HEK293 (cell line): ENCODE results near the gene PI4KB.
A peak's percentile ranks its signal among the peaks of the same experiment; 100 is the strongest.

ENCODE experiments used
- CTCF ChIA-PET: fragments of 350-600 bp; formaldehyde crosslinking; extraction: SDS; loops from one replicate; lab custom pipeline; 2021; ENCODE audit warnings: antibody characterized with exemption; lab: Yijun Ruan, JAX
- POLR2A ChIA-PET: fragments of 300-600 bp; formaldehyde crosslinking; extraction: SDS; loops from one replicate; lab custom pipeline; 2020; ENCODE audit warnings: antibody characterized with exemption, inconsistent platforms; lab: Yijun Ruan, JAX
- H3K27ac ChIP-seq: fragments of 200-500 bp; sonication (Bioruptor generic); 2 replicates; pipeline ENCODE4 v1.5.1; 2014; ENCODE audit warnings: low read depth, low read length, control low read depth, inconsistent platforms; ENCODE audit errors: extremely low read depth
- H3K36me3 ChIP-seq, 2 experiments: fragments of 200-500 bp in 1 of 2; sonication (Bioruptor generic) in 1 of 2; 1 replicate in 1 of 2; 2 replicates in 1 of 2; pipeline ENCODE4 v1.5.1; 2014 to 2017; ENCODE audit warnings: inconsistent platforms in 2 of 2, low read length in 2 of 2; ENCODE audit not compliant: control insufficient read depth in 2 of 2, insufficient read depth in 1 of 2
- H3K4me1 ChIP-seq: fragments of 200-500 bp; sonication (Bioruptor generic); 2 replicates; pipeline ENCODE4 v1.5.1; 2014; ENCODE audit warnings: mild to moderate bottlenecking, low read length, inconsistent platforms; ENCODE audit not compliant: control insufficient read depth, insufficient read depth
- H3K4me3 ChIP-seq: 2 replicates; pipeline ENCODE4 v1.5.1; 2011; ENCODE audit warnings: low read depth, mild to moderate bottlenecking, control low read depth, low read length, moderate library complexity
- H3K9me3 ChIP-seq: fragments of 200-500 bp; sonication (Bioruptor generic); 2 replicates; pipeline ENCODE4 v1.5.1; 2014; ENCODE audit warnings: low read depth, low read length, inconsistent platforms; ENCODE audit not compliant: control insufficient read depth, insufficient read depth
- ATF2 ChIP-seq: fragments of 450-650 bp; formaldehyde crosslinking; IDR thresholded peaks from 2 replicates; pipeline ENCODE4 v1.5.1; 2016; ENCODE audit warnings: missing biosample characterization, missing genetic modification characterization, low read depth
- BCL11B ChIP-seq: fragments of 450-650 bp; formaldehyde crosslinking; IDR thresholded peaks from 2 replicates; pipeline ENCODE4 v1.5.1; 2016; ENCODE audit warnings: low read depth, missing biosample characterization, missing genetic modification characterization
- FEZF1 ChIP-seq: fragments of 450-650 bp; formaldehyde crosslinking; IDR thresholded peaks from 2 replicates; pipeline ENCODE4 v1.5.1; 2016; ENCODE audit warnings: missing biosample characterization, missing genetic modification characterization
- GLI4 ChIP-seq: fragments of 450-650 bp; formaldehyde crosslinking; IDR thresholded peaks from 2 replicates; pipeline ENCODE4 v1.5.1; 2016; ENCODE audit warnings: missing biosample characterization, missing genetic modification characterization
- KLF16 ChIP-seq: fragments of 450-650 bp; formaldehyde crosslinking; IDR thresholded peaks from 2 replicates; pipeline ENCODE4 v1.5.1; 2017; ENCODE audit warnings: missing biosample characterization, missing genetic modification characterization
- REPIN1 ChIP-seq: fragments of 450-650 bp; formaldehyde crosslinking; IDR thresholded peaks from 2 replicates; pipeline ENCODE4 v1.5.1; 2017; ENCODE audit warnings: missing biosample characterization, missing genetic modification characterization, low read depth
- REST ChIP-seq: fragments of 450-650 bp; formaldehyde crosslinking; IDR thresholded peaks from 2 replicates; pipeline ENCODE4 v1.5.1; 2016; ENCODE audit warnings: missing biosample characterization, missing genetic modification characterization
- SETDB1 ChIP-seq: IDR thresholded peaks from one replicate; pipeline ENCODE4 v1.6.1; 2017; ENCODE audit warnings: mild to moderate bottlenecking, low read length, moderate library complexity, mixed read lengths; ENCODE audit not compliant: insufficient read length
- ZFHX2 ChIP-seq: fragments of 450-650 bp; formaldehyde crosslinking; conservative IDR thresholded peaks from 2 replicates; pipeline ENCODE4 v1.5.1; 2016; ENCODE audit warnings: missing biosample characterization, missing genetic modification characterization
- ZFP3 ChIP-seq: fragments of 450-650 bp; formaldehyde crosslinking; IDR thresholded peaks from 2 replicates; pipeline ENCODE4 v1.5.1; 2016; ENCODE audit warnings: low read depth, missing biosample characterization, missing genetic modification characterization
- ZNF157 ChIP-seq: fragments of 450-650 bp; formaldehyde crosslinking; IDR thresholded peaks from 2 replicates; pipeline ENCODE4 v1.5.1; 2016; ENCODE audit warnings: missing biosample characterization, missing genetic modification characterization
- ZNF211 ChIP-seq: fragments of 450-650 bp; formaldehyde crosslinking; IDR thresholded peaks from 2 replicates; pipeline ENCODE4 v1.5.1; 2016; ENCODE audit warnings: low read depth, missing biosample characterization, missing genetic modification characterization
- ZNF239 ChIP-seq: fragments of 450-650 bp; formaldehyde crosslinking; IDR thresholded peaks from 2 replicates; pipeline ENCODE4 v1.5.1; 2016; ENCODE audit warnings: missing biosample characterization, missing genetic modification characterization
- ZNF366 ChIP-seq: fragments of 450-650 bp; formaldehyde crosslinking; conservative IDR thresholded peaks from 2 replicates; pipeline ENCODE4 v1.5.1; 2016; ENCODE audit warnings: missing biosample characterization, missing genetic modification characterization
- ZNF394 ChIP-seq: fragments of 450-650 bp; formaldehyde crosslinking; IDR thresholded peaks from 2 replicates; pipeline ENCODE4 v1.5.1; 2016; ENCODE audit warnings: missing biosample characterization, missing genetic modification characterization, mild to moderate bottlenecking, moderate library complexity, borderline replicate concordance
- ZNF404 ChIP-seq: fragments of 450-650 bp; formaldehyde crosslinking; IDR thresholded peaks from 2 replicates; pipeline ENCODE4 v1.5.1; 2017; ENCODE audit warnings: missing biosample characterization, missing genetic modification characterization
- ZNF433 ChIP-seq: fragments of 450-650 bp; formaldehyde crosslinking; IDR thresholded peaks from 2 replicates; pipeline ENCODE4 v1.5.1; 2016; ENCODE audit warnings: missing biosample characterization, missing genetic modification characterization, low read depth
- ZNF513 ChIP-seq: fragments of 450-650 bp; IDR thresholded peaks from 2 replicates; pipeline ENCODE4 v1.5.1; 2018; ENCODE audit warnings: missing biosample characterization, missing genetic modification characterization
- ZNF514 ChIP-seq: fragments of 450-650 bp; formaldehyde crosslinking; IDR thresholded peaks from 2 replicates; pipeline ENCODE4 v1.5.1; 2016; ENCODE audit warnings: missing biosample characterization, missing genetic modification characterization
- ZNF571 ChIP-seq: fragments of 450-650 bp; formaldehyde crosslinking; IDR thresholded peaks from 2 replicates; pipeline ENCODE4 v1.5.0; 2017; ENCODE audit warnings: missing biosample characterization, missing genetic modification characterization
- ZNF585B ChIP-seq: fragments of 450-650 bp; formaldehyde crosslinking; IDR thresholded peaks from 2 replicates; pipeline ENCODE4 v1.5.1; 2016; ENCODE audit warnings: missing biosample characterization, missing genetic modification characterization
- ZNF701 ChIP-seq: fragments of 450-650 bp; formaldehyde crosslinking; IDR thresholded peaks from 2 replicates; pipeline ENCODE4 v1.5.1; 2016; ENCODE audit warnings: missing biosample characterization, missing genetic modification characterization
- ZSCAN4 ChIP-seq: fragments of 450-650 bp; formaldehyde crosslinking; IDR thresholded peaks from 2 replicates; pipeline ENCODE4 v1.5.1; 2017; ENCODE audit warnings: missing biosample characterization, missing genetic modification characterization

PI4KB gene

GRCh38 chr1:151362308-151363155, 35.3 kb upstream of the PI4KB start (continued):
- TF ChIP-seq ZSCAN4 (tag by site-specific recombination) (no peak), ZNF571 (tag by site-specific recombination) (no peak), ZNF514 (tag by site-specific recombination) (no peak), ZNF211 (tag by site-specific recombination) (no peak), ATF2 (tag by site-specific recombination) (no peak), ZNF239 (tag by site-specific recombination) (no peak), ZFHX2 (no peak), ZFP3 (tag by site-specific recombination) (no peak), ZNF585B (tag by site-specific recombination) (peak; percentile 100), FEZF1 (tag by site-specific recombination) (no peak), SETDB1 (peak; percentile 89), ZNF157 (tag by site-specific recombination) (no peak), GLI4 (no peak), ZNF394 (tag by site-specific recombination) (peak; percentile 73), BCL11B (tag by site-specific recombination) (no peak), KLF16 (tag by site-specific recombination) (no peak; the same call in 1 of the 2 replicates), REST (tag by site-specific recombination) (no peak), ZNF404 (tag by site-specific recombination) (no peak), ZNF433 (tag by site-specific recombination) (no peak)

- ChIA-PET CTCF (no interaction called here), POLR2A (no interaction called here)
- peaks cover 0 to 36% of the 10 kb centered on the region in 2 experiments; a peak in 2 of 3 replicates for H3K36me3 ChIP-seq
- no peaks in the 10 kb centered on the region for H3K9me3 ChIP-seq
- no peak for TF ChIP-seq SETDB1
- TF ChIP-seq REST (tag by site-specific recombination), result no peak
- peak; percentile 82 for TF ChIP-seq ZNF513 (tag by site-specific recombination)
- TF ChIP-seq REPIN1, result no peak
- no peak for TF ChIP-seq ZNF701 (tag by site-specific recombination)
- peak; percentile 77 for TF ChIP-seq ZNF366
- H3K4me3 ChIP-seq, result no peak overlapping the region
- no peak overlapping the region for H3K27ac ChIP-seq
- H3K4me1 ChIP-seq, result no peaks in the 10 kb centered on the region
These were observed 34.7 kb upstream of the PI4KB start for GRCh38 chr1:151361883-151362282.
